CD4-positive, alpha-beta T cell (primary cell): ENCODE measurements around the gene SLC25A39. TPM values are rescaled to one million over a fixed set of nuclear protein-coding genes. Genes with fewer than 3 reads are reported as not detected.

Experiments used
- ATAC-seq: fragments of 200-7000 bp; cut with Tn5 transposase; one replicate; pipeline ENCODE4 v1.10.0; 2022; ENCODE audit warnings: mild to moderate bottlenecking; ENCODE audit not compliant: poor library complexity
- CTCF ChIA-PET: fragments of 350-600 bp; sonication (Branson Sonifier 250); formaldehyde crosslinking; loops from one replicate; lab custom pipeline; 2021; ENCODE audit warnings: antibody characterized with exemption, inconsistent platforms; lab: Charles Lee
- POLR2A ChIA-PET: fragments of 350-600 bp; sonication (Branson Sonifier 250); formaldehyde crosslinking; loops from one replicate; lab custom pipeline; 2021; ENCODE audit warnings: antibody characterized with exemption, inconsistent platforms; lab: Charles Lee
- DNase-seq, 14 experiments: peaks; one replicate each; pipeline ENCODE4 v3.0.0-alpha.2; 2013 to 2020; ENCODE audit warnings: mixed read lengths in 2 of 14
- H3K27ac ChIP-seq, 2 donors: one replicate each; pipeline versions ENCODE4 v1.5.1 to v1.7.0; 2013; ENCODE audit warnings: low read length in 2 of 2, low read depth in 1 of 2, mild to moderate bottlenecking in 1 of 2
- H3K27me3 ChIP-seq, 2 experiments: 1 replicate in 1 of 2; 2 replicates in 1 of 2; pipeline versions ENCODE4 v1.6.1 to v1.7.0; 2013; ENCODE audit warnings: low read length in 2 of 2, control low read depth in 1 of 2, mild to moderate bottlenecking in 1 of 2, moderate library complexity in 1 of 2; ENCODE audit not compliant: insufficient read depth in 2 of 2, control insufficient read depth in 1 of 2
- H3K36me3 ChIP-seq: one replicate; pipeline ENCODE4 v1.6.1; 2013; ENCODE audit warnings: low read length, control low read depth; ENCODE audit not compliant: insufficient read depth
- H3K4me1 ChIP-seq: one replicate; pipeline ENCODE4 v1.6.1; 2013; ENCODE audit warnings: low read length, control low read depth; ENCODE audit not compliant: insufficient read depth
- H3K4me3 ChIP-seq: one replicate; pipeline ENCODE4 v1.5.1; 2013; ENCODE audit warnings: mild to moderate bottlenecking, low read length, moderate library complexity
- H3K9me3 ChIP-seq, 2 experiments: 1 replicate in 1 of 2; 2 replicates in 1 of 2; pipeline versions ENCODE4 v1.6.1 to v1.7.0; 2013; ENCODE audit warnings: low read length in 2 of 2, mild to moderate bottlenecking in 2 of 2, control low read depth in 1 of 2, moderate library complexity in 1 of 2; ENCODE audit not compliant: control insufficient read depth in 1 of 2, insufficient read depth in 1 of 2
- H3K27ac Mint-ChIP-seq: one replicate; pipeline ENCODE4 v1.8.0; 2020; ENCODE audit warnings: mixed read lengths
- H3K27me3 Mint-ChIP-seq: one replicate; pipeline ENCODE4 v1.8.0; 2021; ENCODE audit warnings: mixed read lengths
- H3K36me3 Mint-ChIP-seq: one replicate; pipeline ENCODE4 v1.8.0; 2021; ENCODE audit warnings: low read depth, mixed read lengths
- H3K4me1 Mint-ChIP-seq: one replicate; pipeline ENCODE4 v1.8.0; 2021; ENCODE audit warnings: low read depth, mixed read lengths
- H3K4me3 Mint-ChIP-seq: one replicate; pipeline ENCODE4 v1.8.0; 2020; ENCODE audit warnings: mild to moderate bottlenecking, mixed read lengths
- H3K9me3 Mint-ChIP-seq: one replicate; pipeline ENCODE4 v1.8.0; 2020; ENCODE audit warnings: mixed read lengths
- intact Hi-C, 2 experiments: fragments of 100-400 bp; cut with DNase I in 1 of 2; cut with micrococcal nuclease in 1 of 2; formaldehyde crosslinking; loops; one replicate each; pipeline versions ENCODE4 v1.15.1 to v1.9.0; 2023 to 2025; cut with DNase I, micrococcal nuclease
- total RNA-seq, 174 experiments: library from RNA in 2 of 174; stranded (reverse) in 2 of 174; gene quantifications; one replicate each; pipeline ENCODE4 v1.2.3 and lab custom pipeline; 2021 to 2026
- TF ChIP-seq, protein P1 (sequence below): fragments of 200-600 bp; IDR thresholded peaks from one replicate; pipeline ENCODE4 v1.8.0; 2022; ENCODE audit warnings: antibody characterized with exemption, mild to moderate bottlenecking

The SLC25A39 gene
- total RNA-seq, 2 experiments from 2014 or later = 55.5 to 65.5 TPM

DNA sequence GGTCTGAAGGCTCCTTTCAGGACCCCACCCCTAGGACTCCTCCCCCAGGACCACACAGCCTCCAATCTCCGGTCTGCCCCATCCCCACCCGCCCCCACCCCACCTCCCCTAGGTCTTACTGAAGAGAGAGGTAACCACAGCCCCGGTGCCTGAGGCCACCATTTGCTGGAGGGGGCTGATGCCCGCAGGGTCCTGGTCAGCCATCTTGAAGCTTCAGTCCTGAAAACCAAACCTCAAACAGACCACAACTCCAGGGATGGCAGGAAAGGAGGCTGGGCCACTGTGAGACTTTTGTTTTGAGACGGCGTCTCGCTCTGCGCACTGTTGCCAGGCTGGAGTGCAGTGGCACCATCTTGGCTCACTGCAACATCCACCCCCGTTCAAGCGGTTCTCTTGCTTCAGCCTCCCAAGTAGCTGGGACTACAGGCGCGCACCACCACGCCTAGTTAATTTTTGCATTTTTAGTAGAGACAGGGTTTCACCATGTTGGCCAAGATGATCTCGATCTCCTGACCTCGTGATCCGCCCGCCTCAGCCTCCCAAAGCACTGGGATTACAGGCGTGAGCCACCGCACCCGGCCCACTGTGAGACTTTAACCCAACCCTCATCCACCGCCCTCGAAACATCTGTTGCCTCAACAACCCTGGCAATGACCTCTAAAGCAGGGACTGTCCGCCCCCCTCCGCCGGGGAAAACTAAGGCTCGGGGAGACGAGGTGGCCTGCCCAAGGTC is 1.1 kb downstream of the SLC25A39 start:
- Mint-ChIP-seq H3K27me3 (no peaks in the 10 kb centered on the region), H3K9me3 (no peaks in the 10 kb centered on the region), H3K36me3 (peaks cover 32% of the 10 kb centered on the region), H3K4me1 (peaks cover 27% of the 10 kb centered on the region), H3K4me3 (peak overlapping the region; percentile 85), H3K27ac (peak overlapping the region; percentile 33)
- Histone ChIP-seq H3K4me1 (peaks cover 44% of the 10 kb centered on the region), H3K27ac (no peak overlapping the region), H3K9me3 (no peaks in the 10 kb centered on the region), H3K4me3 (peak overlapping the region; percentile 85), H3K36me3 (peaks cover 31% of the 10 kb centered on the region), H3K27me3 (no peaks in the 10 kb centered on the region)
- intact Hi-C loops = loop anchor here (1.0 to 10.0 kb wide), 5 partner anchors 15 to 199 kb away; partner anchors contain the start of genes HDAC5 (in 1 of the 2), HROB (in 1 of the 2) and RUNDC3A (in 1 of the 2)
- ATAC-seq (no peak), DNase-seq (peak in 1 of 14 experiments; percentile 23)
- TF ChIP-seq, protein P1, sequence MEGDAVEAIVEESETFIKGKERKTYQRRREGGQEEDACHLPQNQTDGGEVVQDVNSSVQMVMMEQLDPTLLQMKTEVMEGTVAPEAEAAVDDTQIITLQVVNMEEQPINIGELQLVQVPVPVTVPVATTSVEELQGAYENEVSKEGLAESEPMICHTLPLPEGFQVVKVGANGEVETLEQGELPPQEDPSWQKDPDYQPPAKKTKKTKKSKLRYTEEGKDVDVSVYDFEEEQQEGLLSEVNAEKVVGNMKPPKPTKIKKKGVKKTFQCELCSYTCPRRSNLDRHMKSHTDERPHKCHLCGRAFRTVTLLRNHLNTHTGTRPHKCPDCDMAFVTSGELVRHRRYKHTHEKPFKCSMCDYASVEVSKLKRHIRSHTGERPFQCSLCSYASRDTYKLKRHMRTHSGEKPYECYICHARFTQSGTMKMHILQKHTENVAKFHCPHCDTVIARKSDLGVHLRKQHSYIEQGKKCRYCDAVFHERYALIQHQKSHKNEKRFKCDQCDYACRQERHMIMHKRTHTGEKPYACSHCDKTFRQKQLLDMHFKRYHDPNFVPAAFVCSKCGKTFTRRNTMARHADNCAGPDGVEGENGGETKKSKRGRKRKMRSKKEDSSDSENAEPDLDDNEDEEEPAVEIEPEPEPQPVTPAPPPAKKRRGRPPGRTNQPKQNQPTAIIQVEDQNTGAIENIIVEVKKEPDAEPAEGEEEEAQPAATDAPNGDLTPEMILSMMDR = no peak
- CTCF ChIA-PET = interaction anchor here (1.6 to 2.1 kb wide), 2 partner anchors 105 to 113 kb away, joined by 4 to 10 read pairs; no protein-coding TSS in a partner anchor
- POLR2A ChIA-PET = interaction anchor here (1.4 to 4.4 kb wide), 4 partner anchors 22 to 137 kb away, joined by 8 to 157 read pairs (median 39); partner anchors contain the start of genes GRN, TMUB2 and UBTF

- ATAC-seq (no peak), DNase-seq (peak in 1 of 14 experiments; percentile 17)
- Histone ChIP-seq H3K27me3 (peaks cover under 1% of the 10 kb centered on the region in 2 experiments), H3K9me3 (no peaks in the 10 kb centered on the region), H3K36me3 (peaks cover 31% of the 10 kb centered on the region), H3K27ac (no peak overlapping the region), H3K4me3 (no peak overlapping the region), H3K4me1 (peaks cover 44% of the 10 kb centered on the region)
- Mint-ChIP-seq H3K9me3 (no peaks in the 10 kb centered on the region), H3K27me3 (peaks cover 4% of the 10 kb centered on the region), H3K27ac (peak overlapping the region; percentile 17), H3K4me3 (peak overlapping the region; percentile 66), H3K4me1 (peaks cover 23% of the 10 kb centered on the region), H3K36me3 (peaks cover 38% of the 10 kb centered on the region)
- intact Hi-C loops = loop anchor here in 1 of 2 experiments (10.0 kb wide), 1 partner anchor 198 kb away; the partner anchor contains the start of gene HDAC5
- POLR2A ChIA-PET = no interaction called here
- TF ChIP-seq, protein P1 = no peak
- CTCF ChIA-PET = no interaction called here
These were observed 2.3 kb downstream of the SLC25A39 start for GRCh38 chr17:44322236-44322895.

GRCh38 chr17:44321246-44322120 is 3.1 kb downstream of the SLC25A39 start:
- ATAC-seq (no peak), DNase-seq (peak in 1 of 14 experiments; percentile 14)
- H3K4me3 Mint-ChIP-seq = peak overlapping the region; percentile 66
- TF ChIP-seq, protein P1 = no peak
- H3K27me3 ChIP-seq = peaks cover 5 to 8% of the 10 kb centered on the region in 2 experiments
- intact Hi-C loops = loop anchor here in 1 of 2 experiments (10.0 kb wide), 1 partner anchor 197 kb away; the partner anchor contains the start of gene HDAC5
- no peak overlapping the region for H3K27ac ChIP-seq
- H3K27ac Mint-ChIP-seq = no peak overlapping the region
- H3K4me1 Mint-ChIP-seq = peaks cover 21% of the 10 kb centered on the region
- peaks cover 38% of the 10 kb centered on the region for H3K4me1 ChIP-seq
- H3K4me3 ChIP-seq = no peak overlapping the region
- peaks cover 31% of the 10 kb centered on the region for H3K36me3 ChIP-seq
- H3K27me3 Mint-ChIP-seq = peaks cover 13% of the 10 kb centered on the region
- ChIA-PET POLR2A (interaction anchor here (1.6 kb wide), 1 partner anchor 101 kb away, joined by 12 read pairs; the partner anchor contains the start of gene UBTF), CTCF (no interaction called here)
- peaks cover 38% of the 10 kb centered on the region for H3K36me3 Mint-ChIP-seq
- H3K9me3 Mint-ChIP-seq = no peaks in the 10 kb centered on the region
- peaks cover 0 to 4% of the 10 kb centered on the region in 2 experiments for H3K9me3 ChIP-seq
